ENCODE results near the gene EFHD1.

GRCh38 chr2:232658217-232658785 is 24.9 kb downstream of the EFHD1 start:
- peak; percentile 42 for TF ChIP-seq CTCF (IDR thresholded peaks at IDR 0.05; ENCODE audit: low read depth, low read length, poor library complexity, severe bottlenecking)
- no peak for TF ChIP-seq EZH2phosphoT487 (IDR thresholded peaks at IDR 0.05; ENCODE audit: borderline replicate concordance, low read length)

Measured in DOHH2 (cell line).